Testis (tissue), 2 donors: ENCODE results near the gene KLF5.

Source experiments
- CTCF ChIP-seq, 3 experiments: fragments of 450-650 bp in 2 of 3; fragments of 200-600 bp in 1 of 3; sonication (generic) in 1 of 3; IDR thresholded peaks; one replicate each; pipeline ENCODE4 v1.5.1; 2016 to 2019; ENCODE audit warnings: antibody characterized with exemption in 3 of 3, mild to moderate bottlenecking in 2 of 3, moderate library complexity in 1 of 3
- POLR2A ChIP-seq: fragments of 450-650 bp; IDR thresholded peaks from one replicate; pipeline ENCODE4 v1.6.1; 2017; ENCODE audit warnings: antibody characterized with exemption, mild to moderate bottlenecking, moderate library complexity

- no peak for TF ChIP-seq CTCF (IDR thresholded peaks at IDR 0.05)
- TF ChIP-seq POLR2A = no peak
These were observed 11.8 kb downstream of the KLF5 start for GRCh38 chr13:73070451-73071098.
